CD8-positive, alpha-beta memory T cell (primary cell): Measurements from ENCODE around the gene KASH5. TPM values are rescaled to one million over a fixed set of nuclear protein-coding genes. Genes with fewer than 3 reads are reported as not detected.

Experiments used
- CTCF ChIA-PET: fragments of 350-600 bp; sonication (Branson Sonifier 250); formaldehyde crosslinking; loops from one replicate; lab custom pipeline; 2021; ENCODE audit warnings: antibody characterized with exemption; lab: Charles Lee
- POLR2A ChIA-PET: fragments of 350-600 bp; sonication (Branson Sonifier 250); formaldehyde crosslinking; loops from one replicate; lab custom pipeline; 2021; ENCODE audit warnings: antibody characterized with exemption; lab: Charles Lee
- DNase-seq, 5 donors: peaks; one replicate each; pipeline versions ENCODE4 v3.0.0 to v3.0.0-alpha.2; 2020 to 2022; ENCODE audit warnings: mixed read lengths in 1 of 5
- H3K27ac ChIP-seq: one replicate; pipeline ENCODE4 v1.7.0; 2013; ENCODE audit warnings: low read depth, mild to moderate bottlenecking, low read length, moderate library complexity
- H3K27me3 ChIP-seq: 2 replicates; pipeline ENCODE4 v1.7.0; 2013; ENCODE audit warnings: low read length, mild to moderate bottlenecking; ENCODE audit not compliant: insufficient read depth, poor library complexity, severe bottlenecking
- H3K36me3 ChIP-seq: 2 replicates; pipeline ENCODE4 v1.7.0; 2013; ENCODE audit warnings: mild to moderate bottlenecking, low read length, moderate library complexity; ENCODE audit not compliant: insufficient read depth
- H3K4me1 ChIP-seq: 2 replicates; pipeline ENCODE4 v1.7.0; 2013; ENCODE audit warnings: mild to moderate bottlenecking, low read length, moderate library complexity; ENCODE audit not compliant: insufficient read depth
- H3K4me3 ChIP-seq: 2 replicates; pipeline ENCODE4 v1.7.0; 2013; ENCODE audit warnings: mild to moderate bottlenecking, low read length
- H3K9me3 ChIP-seq: 2 replicates; pipeline ENCODE4 v1.7.0; 2013; ENCODE audit warnings: mild to moderate bottlenecking, low read length
- H3K27ac Mint-ChIP-seq, 8 donors: one replicate each; pipeline ENCODE4 v1.8.0; 2020 to 2021; ENCODE audit warnings: mixed read lengths in 8 of 8, mild to moderate bottlenecking in 6 of 8, inconsistent platforms in 3 of 8, moderate library complexity in 3 of 8
- H3K27me3 Mint-ChIP-seq, 2 donors: one replicate each; pipeline ENCODE4 v1.8.0; 2020 to 2021; ENCODE audit warnings: mixed read lengths in 2 of 2, mild to moderate bottlenecking in 1 of 2, moderate library complexity in 1 of 2
- H3K36me3 Mint-ChIP-seq, 3 donors: one replicate each; pipeline ENCODE4 v1.8.0; 2020 to 2021; ENCODE audit warnings: mixed read lengths in 3 of 3, inconsistent platforms in 1 of 3, mild to moderate bottlenecking in 1 of 3
- H3K4me1 Mint-ChIP-seq, 3 donors: one replicate each; pipeline ENCODE4 v1.8.0; 2020 to 2021; ENCODE audit warnings: mixed read lengths in 3 of 3, inconsistent platforms in 1 of 3, mild to moderate bottlenecking in 1 of 3
- H3K4me3 Mint-ChIP-seq, 7 donors: one replicate each; pipeline ENCODE4 v1.8.0; 2020 to 2021; ENCODE audit warnings: mixed read lengths in 7 of 7, mild to moderate bottlenecking in 6 of 7, moderate library complexity in 4 of 7, inconsistent platforms in 2 of 7
- H3K9me3 Mint-ChIP-seq, 5 donors: one replicate each; pipeline ENCODE4 v1.8.0; 2020 to 2022; ENCODE audit warnings: mixed read lengths in 5 of 5, mild to moderate bottlenecking in 3 of 5, moderate library complexity in 2 of 5, inconsistent platforms in 1 of 5
- polyA plus RNA-seq: library from polyadenylated mRNA; unstranded; fragments of 300-500 nt; fragmentation: Illumina TruSeq; gene quantifications from one replicate; pipeline ENCODE4 v1.2.3, GENCODE V29; 2021
- total RNA-seq, 2 experiments: library from RNA; stranded (reverse); gene quantifications; one replicate each; pipeline ENCODE4 v1.2.3, GENCODE V29; 2021

KASH5 gene
- total and polyA plus RNA-seq, 3 experiments from 2014 or later = 0.31 TPM; not detected in 2

- DNase-seq = peak; percentile 27 to 63 (median 41)
- H3K27ac ChIP-seq = no peak overlapping the region
- no peaks in the 10 kb centered on the region for H3K36me3 Mint-ChIP-seq
- H3K27me3 ChIP-seq = peaks cover 70% of the 10 kb centered on the region
- H3K4me3 ChIP-seq = peak overlapping the region; percentile 53
- H3K9me3 Mint-ChIP-seq = no peaks in the 10 kb centered on the region
- H3K27ac Mint-ChIP-seq = peak overlapping the region in 3 of 8 donors; percentile 52 to 83 (median 80)
- peak overlapping the region; percentile 19 to 86 (median 75) for H3K4me3 Mint-ChIP-seq
- ChIA-PET POLR2A (no interaction called here), CTCF (interaction anchor here (0.9 kb wide), 1 partner anchor 48 kb away, joined by 3 read pairs; no protein-coding TSS in a partner anchor)
- no peaks in the 10 kb centered on the region for H3K36me3 ChIP-seq
- H3K27me3 Mint-ChIP-seq = peaks cover 79 to 88% of the 10 kb centered on the region in 2 donors
- H3K9me3 ChIP-seq = no peaks in the 10 kb centered on the region
- H3K4me1 Mint-ChIP-seq = peaks cover 47 to 69% (median 52%) of the 10 kb centered on the region in 3 donors
- peaks cover 42% of the 10 kb centered on the region for H3K4me1 ChIP-seq
Measured at GRCh38 chr19:49422407-49423070, 34.5 kb downstream of the KASH5 start.

GRCh38 chr19:49423071-49423984 is 35.3 kb downstream of the KASH5 start, which contains the start of gene PTH2:
PTH2 (minus strand) TSS chr19:49423441; CDS start chr19:49423339, 102 bp downstream.
- ChIA-PET CTCF (no interaction called here), POLR2A (no interaction called here)
- H3K4me3 ChIP-seq = peak within 1 kb of the TSS; percentile 53
- H3K27ac Mint-ChIP-seq = peak within 1 kb of the TSS in 4 of 8 donors; percentile 2 to 83 (median 66)
- H3K4me1 Mint-ChIP-seq = peaks cover 52 to 76% (median 58%) of the 10 kb centered on the region in 3 donors
- no peaks in the 10 kb centered on the region for H3K9me3 ChIP-seq
- H3K4me3 Mint-ChIP-seq = peak within 1 kb of the TSS; percentile 70 to 87 (median 78)
- no peak within 1 kb of the TSS for H3K27ac ChIP-seq
- H3K36me3 Mint-ChIP-seq = no peaks in the 10 kb centered on the region
- H3K27me3 ChIP-seq = peaks cover 76% of the 10 kb centered on the region
- no peak for DNase-seq
- no peaks in the 10 kb centered on the region for H3K36me3 ChIP-seq
- H3K27me3 Mint-ChIP-seq = peaks cover 82 to 88% of the 10 kb centered on the region in 2 donors
- no peaks in the 10 kb centered on the region for H3K9me3 Mint-ChIP-seq
- peaks cover 50% of the 10 kb centered on the region for H3K4me1 ChIP-seq

GRCh38 chr19:49423985-49424303 is 35.9 kb downstream of the KASH5 start:
- peak in 3 of 5 donors; percentile 21 to 56 (median 44) for DNase-seq

GRCh38 chr19:49425178-49425577 is 37.1 kb downstream of the KASH5 start, which contains the start of gene GFY:
GFY (plus strand) TSS chr19:49425388; CDS start chr19:49426431, 1,043 bp downstream.
- peaks cover 57 to 81% (median 58%) of the 10 kb centered on the region in 3 donors for H3K4me1 Mint-ChIP-seq
- H3K27me3 ChIP-seq = peaks cover 88% of the 10 kb centered on the region
- no peaks in the 10 kb centered on the region for H3K9me3 ChIP-seq
- no peak for DNase-seq
- peak within 1 kb of the TSS in 4 of 7 donors; percentile 13 to 74 (median 34) for H3K4me3 Mint-ChIP-seq
- H3K27ac ChIP-seq = no peak within 1 kb of the TSS
- H3K36me3 Mint-ChIP-seq = no peaks in the 10 kb centered on the region
- ChIA-PET CTCF (interaction anchor here (0.7 to 1.8 kb wide), 2 partner anchors 17 to 33 kb away, joined by 3 to 4 read pairs; no protein-coding TSS in a partner anchor), POLR2A (no interaction called here)
- peaks cover 54% of the 10 kb centered on the region for H3K4me1 ChIP-seq
- H3K9me3 Mint-ChIP-seq = no peaks in the 10 kb centered on the region
- peaks cover 83 to 90% of the 10 kb centered on the region in 2 donors for H3K27me3 Mint-ChIP-seq
- no peaks in the 10 kb centered on the region for H3K36me3 ChIP-seq
- H3K4me3 ChIP-seq = no peak within 1 kb of the TSS
- peak within 1 kb of the TSS in 2 of 8 donors; percentile 32 to 61 for H3K27ac Mint-ChIP-seq

More at GRCh38 chr19:49423985-49424303, 35.9 kb downstream of the KASH5 start:
- Mint-ChIP-seq H3K9me3 (no peaks in the 10 kb centered on the region), H3K27ac (peak overlapping the region in 3 of 8 donors; percentile 2 to 69 (median 51)), H3K4me3 (peak overlapping the region; percentile 70 to 87 (median 76)), H3K36me3 (no peaks in the 10 kb centered on the region), H3K4me1 (peaks cover 55 to 81% (median 58%) of the 10 kb centered on the region in 3 donors), H3K27me3 (peaks cover 84 to 90% of the 10 kb centered on the region in 2 donors)
- ChIA-PET CTCF (interaction anchor here (1.8 kb wide), 1 partner anchor 18 kb away, joined by 4 read pairs; no protein-coding TSS in a partner anchor), POLR2A (no interaction called here)
- Histone ChIP-seq H3K27ac (no peak overlapping the region), H3K27me3 (peaks cover 82% of the 10 kb centered on the region), H3K36me3 (no peaks in the 10 kb centered on the region), H3K4me1 (peaks cover 54% of the 10 kb centered on the region), H3K9me3 (no peaks in the 10 kb centered on the region), H3K4me3 (no peak overlapping the region)

GRCh38 chr19:49425922-49426592 is 38.0 kb downstream of the KASH5 start:
- H3K9me3 ChIP-seq = no peaks in the 10 kb centered on the region
- DNase-seq = no peak
- H3K4me3 ChIP-seq = no peak overlapping the region
- Mint-ChIP-seq H3K27me3 (peaks cover 80 to 90% of the 10 kb centered on the region in 2 donors), H3K9me3 (no peaks in the 10 kb centered on the region), H3K4me1 (peaks cover 54 to 79% (median 60%) of the 10 kb centered on the region in 3 donors), H3K27ac (peak overlapping the region in 1 of 8 donors; percentile 61), H3K4me3 (no peak overlapping the region), H3K36me3 (peaks cover 0 to 4% (median 0%) of the 10 kb centered on the region in 3 donors)
- ChIA-PET POLR2A (no interaction called here), CTCF (interaction anchor here (0.7 to 1.5 kb wide), 2 partner anchors 16 to 34 kb away, joined by 3 to 4 read pairs; partner anchors contain the start of gene SLC17A7)
- no peak overlapping the region for H3K27ac ChIP-seq
- peaks cover 88% of the 10 kb centered on the region for H3K27me3 ChIP-seq
- peaks cover 50% of the 10 kb centered on the region for H3K4me1 ChIP-seq
- no peaks in the 10 kb centered on the region for H3K36me3 ChIP-seq

GRCh38 chr19:49427339-49427738 is 39.3 kb downstream of the KASH5 start:
- Histone ChIP-seq H3K27me3 (peaks cover 90% of the 10 kb centered on the region), H3K9me3 (no peaks in the 10 kb centered on the region), H3K4me1 (peaks cover 39% of the 10 kb centered on the region), H3K4me3 (no peak overlapping the region), H3K27ac (no peak overlapping the region), H3K36me3 (no peaks in the 10 kb centered on the region)
- ChIA-PET CTCF (interaction anchor here (1.5 kb wide), 1 partner anchor 15 kb away, joined by 4 read pairs; the partner anchor contains the start of gene SLC17A7), POLR2A (no interaction called here)
- Mint-ChIP-seq H3K9me3 (peaks cover 0 to 2% (median 0%) of the 10 kb centered on the region in 5 donors), H3K27me3 (peaks cover 78 to 88% of the 10 kb centered on the region in 2 donors), H3K4me1 (peaks cover 47 to 72% (median 54%) of the 10 kb centered on the region in 3 donors), H3K27ac (no peak overlapping the region), H3K4me3 (no peak overlapping the region), H3K36me3 (peaks cover 0 to 4% (median 0%) of the 10 kb centered on the region in 3 donors)
- no peak for DNase-seq
